Lower leg skin (tissue), 3 donors: ENCODE measurements around the gene HNRNPL.

Experiments used
- POLR2A ChIP-seq, 2 donors: fragments of 450-650 bp; IDR thresholded peaks; one replicate each; pipeline ENCODE4 v1.6.1; 2016 to 2017; ENCODE audit warnings: antibody characterized with exemption in 2 of 2, mild to moderate bottlenecking in 1 of 2, moderate library complexity in 1 of 2
- TF ChIP-seq, protein P1 (sequence below), 3 donors: fragments of 450-650 bp; IDR thresholded peaks; one replicate each; pipeline ENCODE4 v1.5.1; 2016; ENCODE audit warnings: antibody characterized with exemption in 3 of 3, mild to moderate bottlenecking in 3 of 3, moderate library complexity in 2 of 3

GRCh38 chr19:38844093-38844686 is 5.6 kb downstream of the HNRNPL start:
- TF ChIP-seq, protein P1, sequence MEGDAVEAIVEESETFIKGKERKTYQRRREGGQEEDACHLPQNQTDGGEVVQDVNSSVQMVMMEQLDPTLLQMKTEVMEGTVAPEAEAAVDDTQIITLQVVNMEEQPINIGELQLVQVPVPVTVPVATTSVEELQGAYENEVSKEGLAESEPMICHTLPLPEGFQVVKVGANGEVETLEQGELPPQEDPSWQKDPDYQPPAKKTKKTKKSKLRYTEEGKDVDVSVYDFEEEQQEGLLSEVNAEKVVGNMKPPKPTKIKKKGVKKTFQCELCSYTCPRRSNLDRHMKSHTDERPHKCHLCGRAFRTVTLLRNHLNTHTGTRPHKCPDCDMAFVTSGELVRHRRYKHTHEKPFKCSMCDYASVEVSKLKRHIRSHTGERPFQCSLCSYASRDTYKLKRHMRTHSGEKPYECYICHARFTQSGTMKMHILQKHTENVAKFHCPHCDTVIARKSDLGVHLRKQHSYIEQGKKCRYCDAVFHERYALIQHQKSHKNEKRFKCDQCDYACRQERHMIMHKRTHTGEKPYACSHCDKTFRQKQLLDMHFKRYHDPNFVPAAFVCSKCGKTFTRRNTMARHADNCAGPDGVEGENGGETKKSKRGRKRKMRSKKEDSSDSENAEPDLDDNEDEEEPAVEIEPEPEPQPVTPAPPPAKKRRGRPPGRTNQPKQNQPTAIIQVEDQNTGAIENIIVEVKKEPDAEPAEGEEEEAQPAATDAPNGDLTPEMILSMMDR (IDR thresholded peaks at IDR 0.05) = no peak
- TF ChIP-seq POLR2A (IDR thresholded peaks at IDR 0.05) = no peak
